Testis (tissue), 3 donors: Measurements from ENCODE around the gene TGM1. TPM values are rescaled to one million over a fixed set of nuclear protein-coding genes. Genes with fewer than 3 reads are reported as not detected.

ENCODE experiments used
- DNase-seq: peaks from one replicate; pipeline ENCODE4 v3.0.0-alpha.2; 2019
- H3K27ac ChIP-seq, 2 donors: fragments of 200-600 bp; sonication (generic); one replicate each; pipeline ENCODE4 v1.5.1; 2019
- H3K27me3 ChIP-seq: fragments of 200-600 bp; sonication (generic); one replicate; pipeline ENCODE4 v1.5.1; 2019
- H3K36me3 ChIP-seq: fragments of 200-600 bp; sonication (generic); one replicate; pipeline ENCODE4 v1.5.1; 2017; ENCODE audit warnings: low read depth; ENCODE audit errors: missing control alignments
- H3K4me1 ChIP-seq: fragments of 200-600 bp; sonication (generic); one replicate; pipeline ENCODE4 v1.5.1; 2019
- H3K4me3 ChIP-seq, 2 donors: fragments of 200-600 bp; sonication (generic); one replicate each; pipeline ENCODE4 v1.5.1; 2017 to 2019
- H3K9me3 ChIP-seq: fragments of 200-600 bp; sonication (generic); one replicate; pipeline ENCODE4 v1.5.1; 2017
- POLR2A ChIP-seq: fragments of 450-650 bp; IDR thresholded peaks from one replicate; pipeline ENCODE4 v1.6.1; 2017; ENCODE audit warnings: antibody characterized with exemption, mild to moderate bottlenecking, moderate library complexity
- WGBS, 2 donors: methylation state at CpG; one replicate each; pipeline ENCODE4 v1.1.5; 2018; 5-methylcytosine and 5-hydroxymethylcytosine counted together
- intact Hi-C: fragments of 100-400 bp; cut with DNase I; formaldehyde crosslinking; loops from one replicate; pipeline ENCODE4 v1.15.1; 2023; ENCODE audit warnings: low total_unique reads
- polyA plus RNA-seq: library from polyadenylated mRNA; stranded (reverse); fragments of 350-450 nt; fragmentation: Illumina TruSeq; extraction: RNeasy Lipid Tissue Mini Kit (QIAGEN cat#74804); gene quantifications from one replicate; pipeline ENCODE4 v1.2.3, GENCODE V29; 2014; ENCODE audit warnings: low read depth, low replicate concordance; ENCODE audit not compliant: insufficient read depth
- total RNA-seq, 2 donors: library from RNA; depleted of rRNA; stranded (reverse); fragments of >200 nt; gene quantifications; one replicate each; pipeline ENCODE4 v1.2.3, GENCODE V29; 2016
- TF ChIP-seq, protein P1 (sequence below), 3 experiments: fragments of 450-650 bp in 2 of 3; fragments of 200-600 bp in 1 of 3; sonication (generic) in 1 of 3; IDR thresholded peaks; one replicate each; pipeline ENCODE4 v1.5.1; 2016 to 2019; ENCODE audit warnings: antibody characterized with exemption in 3 of 3, mild to moderate bottlenecking in 2 of 3, moderate library complexity in 1 of 3

The TGM1 gene
- total and polyA plus RNA-seq, 3 donors from 2014 or later, result 3.6 to 10.5 (median 5.4) TPM

DNA sequence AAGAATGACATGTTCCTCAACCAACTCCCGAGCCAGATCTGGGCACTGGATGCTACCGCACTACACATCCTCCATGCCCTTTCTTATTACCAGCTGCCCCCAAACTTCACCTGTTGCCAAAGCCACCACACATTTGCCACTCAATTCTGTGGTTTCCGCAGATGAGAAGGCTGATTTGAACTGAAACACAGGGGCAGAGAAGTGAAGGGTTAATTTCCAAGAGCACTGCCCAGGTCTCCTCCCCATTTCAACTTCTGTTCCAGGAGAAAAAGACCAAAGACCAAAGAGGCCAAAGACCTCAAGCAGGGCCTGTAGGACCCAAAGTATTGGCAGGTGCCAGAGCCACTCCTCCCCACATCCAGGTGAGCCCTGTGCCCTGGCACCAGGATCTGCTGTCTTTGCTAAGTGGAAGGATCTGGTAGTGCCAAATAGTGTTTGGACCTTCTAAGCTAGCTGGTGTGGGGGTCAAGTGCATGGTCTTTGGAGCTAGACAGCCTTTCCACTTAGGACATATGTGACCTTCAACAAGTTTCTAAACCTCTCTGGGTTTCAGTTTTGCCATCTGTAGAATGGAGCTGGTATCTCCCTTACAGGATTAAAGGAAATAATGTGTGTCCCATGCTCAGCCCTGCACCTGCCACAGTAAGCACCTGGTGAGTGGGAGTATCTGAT is 28.6 kb upstream of the TGM1 start:
- no peak for TF ChIP-seq POLR2A
- TF ChIP-seq, protein P1, sequence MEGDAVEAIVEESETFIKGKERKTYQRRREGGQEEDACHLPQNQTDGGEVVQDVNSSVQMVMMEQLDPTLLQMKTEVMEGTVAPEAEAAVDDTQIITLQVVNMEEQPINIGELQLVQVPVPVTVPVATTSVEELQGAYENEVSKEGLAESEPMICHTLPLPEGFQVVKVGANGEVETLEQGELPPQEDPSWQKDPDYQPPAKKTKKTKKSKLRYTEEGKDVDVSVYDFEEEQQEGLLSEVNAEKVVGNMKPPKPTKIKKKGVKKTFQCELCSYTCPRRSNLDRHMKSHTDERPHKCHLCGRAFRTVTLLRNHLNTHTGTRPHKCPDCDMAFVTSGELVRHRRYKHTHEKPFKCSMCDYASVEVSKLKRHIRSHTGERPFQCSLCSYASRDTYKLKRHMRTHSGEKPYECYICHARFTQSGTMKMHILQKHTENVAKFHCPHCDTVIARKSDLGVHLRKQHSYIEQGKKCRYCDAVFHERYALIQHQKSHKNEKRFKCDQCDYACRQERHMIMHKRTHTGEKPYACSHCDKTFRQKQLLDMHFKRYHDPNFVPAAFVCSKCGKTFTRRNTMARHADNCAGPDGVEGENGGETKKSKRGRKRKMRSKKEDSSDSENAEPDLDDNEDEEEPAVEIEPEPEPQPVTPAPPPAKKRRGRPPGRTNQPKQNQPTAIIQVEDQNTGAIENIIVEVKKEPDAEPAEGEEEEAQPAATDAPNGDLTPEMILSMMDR (IDR thresholded peaks at IDR 0.05), result no peak
- no peak for DNase-seq
- WGBS, 2 donors, result 81 to 91% methylated on average over 3 of the region's 3 CpGs
- H3K27me3 ChIP-seq, result no peaks in the 10 kb centered on the region
- H3K4me3 ChIP-seq, result no peak overlapping the region
- no peak overlapping the region for H3K27ac ChIP-seq
- no peaks in the 10 kb centered on the region for H3K36me3 ChIP-seq
- no peaks in the 10 kb centered on the region for H3K4me1 ChIP-seq
- intact Hi-C loops, result no loop called here
- no peaks in the 10 kb centered on the region for H3K9me3 ChIP-seq

DNA sequence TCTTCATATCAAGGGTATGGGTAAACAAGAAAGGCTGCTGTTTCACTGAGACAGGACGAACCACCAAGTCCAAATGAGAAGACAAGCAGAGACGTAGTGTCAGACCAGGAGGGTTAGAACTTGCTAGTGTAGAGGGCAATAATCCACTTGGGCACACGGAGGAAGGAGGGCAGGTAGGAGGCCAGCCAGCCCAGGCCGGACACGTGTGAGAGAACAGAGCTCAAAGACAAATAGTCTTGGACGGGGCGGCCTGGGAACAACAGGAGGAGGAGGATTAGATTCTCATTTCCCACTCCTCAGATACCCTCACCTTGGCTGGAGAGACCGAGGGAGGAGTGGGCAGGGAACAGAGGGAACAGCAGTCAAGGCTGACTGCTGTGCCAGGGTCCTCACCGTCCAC is 27.8 kb upstream of the TGM1 start:
- 81 to 90% methylated on average over 8 to 9 of the region's 9 CpGs for WGBS, 2 donors
- H3K4me3 ChIP-seq, result no peak overlapping the region
- intact Hi-C loops, result no loop called here
- H3K4me1 ChIP-seq, result no peaks in the 10 kb centered on the region
- DNase-seq, result no peak
- H3K36me3 ChIP-seq, result no peaks in the 10 kb centered on the region
- no peaks in the 10 kb centered on the region for H3K27me3 ChIP-seq
- no peak overlapping the region for H3K27ac ChIP-seq
- H3K9me3 ChIP-seq, result no peaks in the 10 kb centered on the region
- TF ChIP-seq, protein P1 (IDR thresholded peaks at IDR 0.05), result no peak
- TF ChIP-seq POLR2A, result no peak

DNA sequence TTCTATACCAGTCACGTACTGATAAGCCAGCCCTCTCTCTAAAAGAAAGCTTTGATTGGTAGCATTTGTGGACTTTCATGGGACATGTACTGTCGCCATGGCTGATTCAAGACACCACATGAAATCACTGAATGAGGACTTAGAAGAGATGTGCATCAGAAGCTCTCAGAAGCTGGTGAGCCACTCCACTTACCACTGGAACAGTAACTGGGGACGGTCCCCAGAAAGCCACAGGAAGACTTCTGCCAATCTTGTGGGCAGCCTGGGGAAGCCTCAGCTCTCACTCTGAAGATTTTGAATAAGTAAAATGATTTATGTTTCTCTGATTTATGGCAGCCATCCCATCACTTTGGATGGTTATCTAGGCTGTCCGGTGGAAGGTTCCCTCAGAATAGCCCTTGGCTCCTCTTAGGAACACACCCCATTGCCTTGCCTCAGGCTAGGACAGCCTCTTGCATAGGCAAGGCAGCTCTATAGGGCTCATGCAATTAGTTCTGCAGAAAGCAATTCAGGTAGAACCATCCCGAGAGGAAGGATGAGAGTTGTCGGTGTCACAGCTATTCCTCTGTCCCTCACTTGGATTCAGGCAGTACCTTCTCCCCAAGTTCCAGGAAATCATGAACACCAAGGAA is 26.8 kb upstream of the TGM1 start:
- Histone ChIP-seq H3K36me3 (no peaks in the 10 kb centered on the region), H3K27me3 (no peaks in the 10 kb centered on the region), H3K4me3 (no peak overlapping the region), H3K9me3 (no peaks in the 10 kb centered on the region), H3K4me1 (no peaks in the 10 kb centered on the region), H3K27ac (no peak overlapping the region)
- intact Hi-C loops, result no loop called here
- WGBS, 2 donors, result 79 to 85% methylated on average over 6 of the region's 6 CpGs
- TF ChIP-seq, protein P1 (IDR thresholded peaks at IDR 0.05), result no peak
- TF ChIP-seq POLR2A, result no peak
- DNase-seq, result no peak

DNA sequence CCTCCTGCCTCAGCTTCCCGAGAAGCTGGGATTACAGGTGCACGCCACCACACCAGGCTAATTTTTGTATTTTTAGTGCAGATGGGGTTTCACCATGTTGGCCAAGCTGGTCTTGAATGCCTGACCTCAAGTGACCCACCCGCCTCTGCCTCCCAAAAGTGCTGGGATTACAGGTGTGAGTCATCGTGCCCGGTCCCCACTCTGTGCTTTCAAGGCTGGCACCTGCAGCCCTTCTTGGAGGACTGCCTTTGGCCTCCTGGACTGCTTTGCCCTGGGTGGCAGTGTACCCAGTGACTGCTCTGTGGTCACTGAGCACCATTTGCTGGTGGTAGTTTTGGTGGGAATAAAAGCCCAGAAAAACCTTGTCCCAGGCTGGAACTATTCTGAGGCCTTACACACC is 24.0 kb upstream of the TGM1 start:
- H3K4me3 ChIP-seq, result no peak overlapping the region
- H3K27ac ChIP-seq, result no peak overlapping the region
- DNase-seq, result no peak
- H3K36me3 ChIP-seq, result no peaks in the 10 kb centered on the region
- no peaks in the 10 kb centered on the region for H3K9me3 ChIP-seq
- TF ChIP-seq, protein P1 (IDR thresholded peaks at IDR 0.05), result no peak
- no peak for TF ChIP-seq POLR2A
- H3K4me1 ChIP-seq, result no peaks in the 10 kb centered on the region
- intact Hi-C loops, result no loop called here
- 96 to 100% methylated on average over 5 of the region's 5 CpGs for WGBS, 2 donors
- H3K27me3 ChIP-seq, result no peaks in the 10 kb centered on the region

DNA sequence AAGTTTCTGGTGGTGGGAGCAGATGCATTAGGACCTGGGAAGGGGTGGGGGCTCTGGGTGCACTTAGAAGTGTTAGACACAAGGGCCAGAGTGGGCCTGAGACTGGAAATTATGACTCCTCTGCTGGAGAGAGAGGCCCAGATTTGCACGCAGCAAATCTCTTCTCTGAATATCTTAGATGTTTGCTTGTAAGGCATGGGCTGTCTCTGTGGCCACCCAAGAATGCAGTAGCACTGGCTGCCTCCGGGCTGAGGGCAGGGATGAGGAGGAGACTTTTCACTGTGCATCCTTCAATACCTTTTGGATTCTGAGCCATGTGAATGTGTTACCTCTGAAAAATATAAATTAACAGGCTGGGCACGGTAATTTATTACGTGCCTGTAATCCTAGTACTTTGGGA is 22.4 kb upstream of the TGM1 start:
- Histone ChIP-seq H3K27me3 (no peaks in the 10 kb centered on the region), H3K36me3 (no peaks in the 10 kb centered on the region), H3K4me3 (no peak overlapping the region), H3K9me3 (no peaks in the 10 kb centered on the region), H3K4me1 (no peaks in the 10 kb centered on the region), H3K27ac (no peak overlapping the region)
- TF ChIP-seq POLR2A, result no peak
- TF ChIP-seq, protein P1 (IDR thresholded peaks at IDR 0.05), result no peak
- 84 to 94% methylated on average over 4 of the region's 4 CpGs for WGBS, 2 donors
- intact Hi-C loops, result no loop called here
- no peak for DNase-seq
